Naive thymus-derived CD8-positive, alpha-beta T cell (primary cell): ENCODE data around the gene UBTF. TPM values are rescaled to one million over a fixed set of nuclear protein-coding genes. Genes with fewer than 3 reads are reported as not detected.

ENCODE experiments used
- ATAC-seq, 2 donors: fragments of 150-1000 bp; cut with Tn5 transposase in 1 of 2; sonication (Bioruptor Pico), chemical (Tn5 transposase) in 1 of 2; 1 replicate in 1 of 2; 2 replicates in 1 of 2; pipeline ENCODE4 v1.10.0; 2021; ENCODE audit warnings: mild to moderate bottlenecking in 2 of 2, moderate library complexity in 2 of 2
- POLR2A ChIA-PET: fragments of 350-600 bp; sonication (Branson Sonifier 250); formaldehyde crosslinking; loops from one replicate; lab custom pipeline; 2021; ENCODE audit warnings: antibody characterized with exemption; lab: Charles Lee
- DNase-seq, 10 donors: peaks; one replicate each; pipeline versions ENCODE4 v3.0.0 to v3.0.0-alpha.2; 2020 to 2022
- H3K27ac Mint-ChIP-seq, 10 donors: one replicate each; pipeline ENCODE4 v1.8.0; 2020 to 2022; ENCODE audit warnings: mild to moderate bottlenecking in 10 of 10, mixed read lengths in 10 of 10, moderate library complexity in 4 of 10, inconsistent platforms in 1 of 10
- H3K27me3 Mint-ChIP-seq, 5 donors: one replicate each; pipeline ENCODE4 v1.8.0; 2021 to 2022; ENCODE audit warnings: mixed read lengths in 5 of 5
- H3K36me3 Mint-ChIP-seq, 3 donors: one replicate each; pipeline ENCODE4 v1.8.0; 2020 to 2022; ENCODE audit warnings: mixed read lengths in 3 of 3, mild to moderate bottlenecking in 2 of 3, inconsistent platforms in 1 of 3
- H3K4me1 Mint-ChIP-seq, 4 donors: one replicate each; pipeline ENCODE4 v1.8.0; 2021 to 2022; ENCODE audit warnings: mixed read lengths in 4 of 4
- H3K4me3 Mint-ChIP-seq, 10 donors: one replicate each; pipeline ENCODE4 v1.8.0; 2020 to 2022; ENCODE audit warnings: mild to moderate bottlenecking in 10 of 10, mixed read lengths in 10 of 10, moderate library complexity in 6 of 10, inconsistent platforms in 1 of 10
- H3K9me3 Mint-ChIP-seq, 9 donors: one replicate each; pipeline ENCODE4 v1.8.0; 2020 to 2022; ENCODE audit warnings: mixed read lengths in 9 of 9, mild to moderate bottlenecking in 3 of 9, inconsistent platforms in 1 of 9, moderate library complexity in 1 of 9
- microRNA-seq: library from miRNA; unstranded; fragments of <30 nt; microRNA quantifications from one replicate; pipeline ENCODE4 v1.2.0, GENCODE V29; 2022; ENCODE audit warnings: borderline microRNAs expressed
- polyA plus RNA-seq, 3 donors: library from polyadenylated mRNA; unstranded; fragments of 300-500 nt; fragmentation: Illumina TruSeq; gene quantifications; one replicate each; pipeline ENCODE4 v1.2.3, GENCODE V29; 2021
- total RNA-seq, 8 experiments: library from RNA in 2 of 8; stranded (reverse) in 2 of 8; gene quantifications; one replicate each; pipeline ENCODE4 v1.2.3 and lab custom pipeline; 2021 to 2026

The UBTF gene
- total and polyA plus RNA-seq, 5 experiments from 2014 or later: 41.5 to 362 (median 94.2) TPM

- POLR2A ChIA-PET: interaction anchor here (0.7 to 3.0 kb wide), 4 partner anchors 14 to 66 kb away, joined by 3 to 10 read pairs (median 4); partner anchors contain the start of genes HDAC5 and TMUB2
- ATAC-seq (no peak), DNase-seq (no peak)
- Mint-ChIP-seq H3K27ac (peak overlapping the region in 5 of 10 donors; percentile 15 to 76 (median 37)), H3K4me1 (peaks cover 10 to 16% (median 11%) of the 10 kb centered on the region in 4 donors), H3K4me3 (peak overlapping the region in 1 of 10 donors; percentile 8), H3K36me3 (peaks cover 0 to 8% (median 6%) of the 10 kb centered on the region in 3 donors), H3K27me3 (no peaks in the 10 kb centered on the region), H3K9me3 (no peaks in the 10 kb centered on the region)
These were observed 47.5 kb downstream of the UBTF start for GRCh38 chr17:44171931-44172455.

GRCh38 chr17:44170499-44171201 is 48.8 kb downstream of the UBTF start, which contains the start of gene ASB16:
TSS of gene ASB16 (plus strand) at chr17:44170704. CDS start at chr17:44170790, 86 bp downstream.
- POLR2A ChIA-PET: interaction anchor here (0.6 to 1.0 kb wide), 4 partner anchors 14 to 951 kb away, joined by 3 to 5 read pairs (median 4); partner anchors contain the start of gene TMUB2
- no peak for ATAC-seq

GRCh38 chr17:44170135-44170498 is 49.4 kb downstream of the UBTF start:
- DNase-seq (no peak), ATAC-seq (no peak)
- Mint-ChIP-seq H3K4me1 (peaks cover 10 to 16% (median 12%) of the 10 kb centered on the region in 4 donors), H3K36me3 (no peaks in the 10 kb centered on the region), H3K9me3 (no peaks in the 10 kb centered on the region), H3K27me3 (no peaks in the 10 kb centered on the region), H3K4me3 (no peak overlapping the region), H3K27ac (peak overlapping the region in 1 of 10 donors; percentile 78)
- POLR2A ChIA-PET: interaction anchor here (0.6 to 1.0 kb wide), 3 partner anchors 16 to 950 kb away, joined by 3 to 5 read pairs (median 4); partner anchors contain the start of gene TMUB2

More at GRCh38 chr17:44170499-44171201, 48.8 kb downstream of the UBTF start, which contains the start of gene ASB16:
- no peaks in the 10 kb centered on the region for H3K27me3 Mint-ChIP-seq
- no peak within 1 kb of the TSS for H3K4me3 Mint-ChIP-seq
- H3K4me1 Mint-ChIP-seq: peaks cover 10 to 16% (median 12%) of the 10 kb centered on the region in 4 donors
- H3K36me3 Mint-ChIP-seq: peaks cover 0 to 2% (median 2%) of the 10 kb centered on the region in 3 donors
- H3K9me3 Mint-ChIP-seq: no peaks in the 10 kb centered on the region
- peak within 1 kb of the TSS in 1 of 10 donors; percentile 78 for H3K27ac Mint-ChIP-seq
- no peak for DNase-seq

- Mint-ChIP-seq H3K27ac (peak overlapping the region in 3 of 10 donors; percentile 14 to 89 (median 72)), H3K27me3 (no peaks in the 10 kb centered on the region), H3K4me1 (peaks cover 10 to 16% (median 12%) of the 10 kb centered on the region in 4 donors), H3K36me3 (no peaks in the 10 kb centered on the region), H3K9me3 (no peaks in the 10 kb centered on the region), H3K4me3 (no peak overlapping the region)
- POLR2A ChIA-PET: interaction anchor here (0.6 kb wide), 1 partner anchor 31 kb away, joined by 4 read pairs; no protein-coding TSS in a partner anchor
- no peak for DNase-seq
- no peak for ATAC-seq
These were observed 52.2 kb downstream of the UBTF start for GRCh38 chr17:44167181-44167861.

GRCh38 chr17:44164476-44164875 is 55.0 kb downstream of the UBTF start:
- Mint-ChIP-seq H3K27ac (no peak overlapping the region), H3K27me3 (no peaks in the 10 kb centered on the region), H3K4me1 (peaks cover 10 to 13% (median 12%) of the 10 kb centered on the region in 4 donors), H3K4me3 (no peak overlapping the region), H3K36me3 (no peaks in the 10 kb centered on the region), H3K9me3 (no peaks in the 10 kb centered on the region)
- ATAC-seq (no peak), DNase-seq (no peak)
- POLR2A ChIA-PET: no interaction called here

GRCh38 chr17:44159519-44160210 is 59.8 kb downstream of the UBTF start:
- Mint-ChIP-seq H3K4me3 (no peak overlapping the region), H3K9me3 (no peaks in the 10 kb centered on the region), H3K4me1 (no peaks in the 10 kb centered on the region), H3K36me3 (no peaks in the 10 kb centered on the region), H3K27me3 (no peaks in the 10 kb centered on the region), H3K27ac (no peak overlapping the region)
- ATAC-seq: no peak
- no peak for DNase-seq
- POLR2A ChIA-PET: no interaction called here

GRCh38 chr17:44155488-44155887 is 64.0 kb downstream of the UBTF start:
- H3K4me1 Mint-ChIP-seq: no peaks in the 10 kb centered on the region
- peaks cover 0 to 2% (median 0%) of the 10 kb centered on the region in 5 donors for H3K27me3 Mint-ChIP-seq
- H3K4me3 Mint-ChIP-seq: no peak overlapping the region
- POLR2A ChIA-PET: interaction anchor here (0.6 kb wide), 1 partner anchor 75 kb away, joined by 3 read pairs; no protein-coding TSS in a partner anchor
- H3K36me3 Mint-ChIP-seq: no peaks in the 10 kb centered on the region
- ATAC-seq (no peak), DNase-seq (no peak)
- no peaks in the 10 kb centered on the region for H3K9me3 Mint-ChIP-seq
- H3K27ac Mint-ChIP-seq: no peak overlapping the region

Small RNA genes within 50 kb of the gene (microRNA-seq; reads per million reads assigned to microRNA genes)
- 1.0 reads per million for gene MIR6782

Other genes starting within 250 kb of the UBTF start
- gene NAGS, start 215.1 kb downstream of the UBTF start, total RNA-seq: under 1 TPM; 0.19 to 0.96 TPM
- under 1 TPM; 0.39 to 0.62 (median 0.59) TPM for gene NAGS, start 215.1 kb downstream of the UBTF start, polyA plus RNA-seq
- 10 to 100 TPM; 26.8 to 27.6 TPM for gene TMEM101, start 204.7 kb downstream of the UBTF start, total RNA-seq
- gene TMEM101, start 204.7 kb downstream of the UBTF start, polyA plus RNA-seq: 10 to 100 TPM; 23.6 to 28.8 (median 27.1) TPM
- 10 to 100 TPM; 33.3 to 36.0 TPM for gene LSM12, start 153.0 kb downstream of the UBTF start, total RNA-seq
- 10 to 100 TPM; 63.4 to 82.6 (median 66.7) TPM for gene LSM12, start 153.0 kb downstream of the UBTF start, polyA plus RNA-seq
- 10 to 100 TPM; 15.0 to 19.1 TPM for gene G6PC3, start 148.9 kb downstream of the UBTF start, total RNA-seq
- 10 to 100 TPM; 25.5 to 31.3 (median 26.6) TPM for gene G6PC3, start 148.9 kb downstream of the UBTF start, polyA plus RNA-seq
- gene HDAC5, start 96.0 kb downstream of the UBTF start, total RNA-seq: 10 to 100 TPM; 71.1 to 73.8 TPM
- gene HDAC5, start 96.0 kb downstream of the UBTF start, polyA plus RNA-seq: 10 to 100 TPM; 25.3 to 41.8 (median 27.2) TPM
- 1 to 10 TPM in 1 of 2 experiments, under 1 TPM in 1; 0.88 to 1.2 TPM for gene HROB, start 77.7 kb downstream of the UBTF start, total RNA-seq
- gene HROB, start 77.7 kb downstream of the UBTF start, polyA plus RNA-seq: under 1 TPM in 2 of 3 donors, not detected in 1; 0.08 to 0.24 TPM
- gene ASB16, start 49.0 kb downstream of the UBTF start, total RNA-seq: not detected
- under 1 TPM in 1 of 3 donors, not detected in 2; 0.09 TPM for gene ASB16, start 49.0 kb downstream of the UBTF start, polyA plus RNA-seq
- 10 to 100 TPM; 45.8 to 50.5 TPM for gene TMUB2, start 32.7 kb downstream of the UBTF start, total RNA-seq
- 10 to 100 TPM; 22.1 to 30.2 (median 25.5) TPM for gene TMUB2, start 32.7 kb downstream of the UBTF start, polyA plus RNA-seq
- 100 to 1,000 TPM; 125 TPM for gene ATXN7L3, start 19.8 kb downstream of the UBTF start, total RNA-seq
- 10 to 100 TPM in 2 of 3 donors, 1 to 10 TPM in 1; 9.3 to 14.2 (median 10.6) TPM for gene ATXN7L3, start 19.8 kb downstream of the UBTF start, polyA plus RNA-seq
- gene SLC4A1, start 48.5 kb upstream of the UBTF start, total RNA-seq: not detected
- not detected for gene SLC4A1, start 48.5 kb upstream of the UBTF start, polyA plus RNA-seq
- gene RUNDC3A, start 88.9 kb upstream of the UBTF start, total RNA-seq: not detected
- not detected for gene RUNDC3A, start 88.9 kb upstream of the UBTF start, polyA plus RNA-seq
- gene SLC25A39, start 105.1 kb upstream of the UBTF start, total RNA-seq: 10 to 100 TPM; 94.9 to 98.8 TPM
- gene SLC25A39, start 105.1 kb upstream of the UBTF start, polyA plus RNA-seq: 100 to 1,000 TPM; 133 to 176 (median 162) TPM
- 10 to 100 TPM; 27.5 to 33.5 TPM for gene GRN, start 125.6 kb upstream of the UBTF start, total RNA-seq
- 10 to 100 TPM; 24.8 to 43.7 (median 41.6) TPM for gene GRN, start 125.6 kb upstream of the UBTF start, polyA plus RNA-seq
- gene FAM171A2, start 144.2 kb upstream of the UBTF start, total RNA-seq: 1 to 10 TPM; 1.3 to 1.5 TPM
- under 1 TPM; 0.08 to 0.33 (median 0.10) TPM for gene FAM171A2, start 144.2 kb upstream of the UBTF start, polyA plus RNA-seq
- 1 to 10 TPM in 1 of 2 experiments, under 1 TPM in 1; 0.86 to 1.6 TPM for gene ITGA2B, start 170.0 kb upstream of the UBTF start, total RNA-seq
- gene ITGA2B, start 170.0 kb upstream of the UBTF start, polyA plus RNA-seq: not detected